ENCODE data around the gene MBL2. TPM values are rescaled to one million over a fixed set of nuclear protein-coding genes. Genes with fewer than 3 reads are reported as not detected.

The MBL2 gene
- polyA plus RNA-seq, 1 of the 3 experiments (the other 2 are of a cell fraction), result not detected

- Histone ChIP-seq H3K9me3 (no peaks in the 10 kb centered on the region), H3K4me2 (no peak overlapping the region), H3K9ac (no peak overlapping the region), H2AFZ (ENCODE audit: low read depth) (no peak overlapping the region), H3K4me3 (ENCODE audit: low read depth in 2 of 2, low read length in 1 of 2) (no peak overlapping the region; a peak in 1 of 4 replicates), H3K79me2 (ENCODE audit: insufficient read depth) (no peaks in the 10 kb centered on the region), H3K27ac (ENCODE audit: low read depth in 2 of 2, low read length in 1 of 2) (no peak overlapping the region; a peak in 1 of 4 replicates), H3K36me3 (replicated peaks in 1 of 2; ENCODE audit: control insufficient read depth in 1 of 2, insufficient read depth in 2 of 2, low read length in 1 of 2) (no peaks in the 10 kb centered on the region), H3F3A (replicated peaks; ENCODE audit: insufficient read depth) (no peaks in the 10 kb centered on the region), H3K27me3 (ENCODE audit: insufficient read depth) (no peaks in the 10 kb centered on the region), H4K20me1 (ENCODE audit: insufficient read depth) (no peaks in the 10 kb centered on the region), H3K9me2 (no peaks in the 10 kb centered on the region), H3K4me1 (ENCODE audit: control insufficient read depth in 1 of 2, insufficient read depth in 2 of 2, low read depth in 1 of 2, low read length in 1 of 2) (peaks cover 0 to 6% of the 10 kb centered on the region in 2 experiments; a peak in 1 of 4 replicates)
- ChIA-PET POLR2A (no interaction called here), CTCF (interaction anchor here (0.7 to 2.4 kb wide), 14 partner anchors 8 to 444 kb away, joined by 3 to 18 read pairs (median 4); no protein-coding TSS in a partner anchor)
- DNase-seq, result peak; percentile 44
- WGBS (ENCODE audit: low lambda C conversion rate), result 29% methylated on average over 5 of the region's 5 CpGs
- TF ChIP-seq SMC3 (IDR thresholded peaks at IDR 0.05; ENCODE audit: low read depth, low read length) (peak; percentile 46), RAD21 (IDR thresholded peaks at IDR 0.05; ENCODE audit: low read length) (peak; percentile 49), CTCF (IDR thresholded peaks at IDR 0.05) (peak; percentile 83), FOXM1 (IDR thresholded peaks at IDR 0.05; ENCODE audit: low read depth) (no peak)
These were observed 31.5 kb downstream of the MBL2 start for GRCh38 chr10:52740913-52741675.

GRCh38 chr10:52740155-52740549 lies 32.4 kb downstream of the MBL2 start:
- no peak overlapping the region for H3K4me2 ChIP-seq
- no peaks in the 10 kb centered on the region for H3K79me2 ChIP-seq (ENCODE audit: insufficient read depth)
- H4K20me1 ChIP-seq (ENCODE audit: insufficient read depth), result no peaks in the 10 kb centered on the region
- no peak overlapping the region; a peak in 1 of 4 replicates for H3K27ac ChIP-seq (ENCODE audit: low read depth in 2 of 2, low read length in 1 of 2)
- no peak for DNase-seq
- no peaks in the 10 kb centered on the region for H3F3A ChIP-seq (replicated peaks; ENCODE audit: insufficient read depth)
- no peaks in the 10 kb centered on the region for H3K27me3 ChIP-seq (ENCODE audit: insufficient read depth)
- H3K9me2 ChIP-seq, result no peaks in the 10 kb centered on the region
- no peaks in the 10 kb centered on the region for H3K36me3 ChIP-seq (replicated peaks in 1 of 2; ENCODE audit: control insufficient read depth in 1 of 2, insufficient read depth in 2 of 2, low read length in 1 of 2)
- ChIA-PET POLR2A (no interaction called here), CTCF (interaction anchor here (0.8 to 2.4 kb wide), 12 partner anchors 9 to 432 kb away, joined by 3 to 18 read pairs (median 4); partner anchors contain the start of gene MBL2)
- H3K9me3 ChIP-seq, result no peaks in the 10 kb centered on the region
- H3K4me1 ChIP-seq (ENCODE audit: control insufficient read depth in 1 of 2, insufficient read depth in 2 of 2, low read depth in 1 of 2, low read length in 1 of 2), result peaks cover 0 to 6% of the 10 kb centered on the region in 2 experiments; a peak in 1 of 4 replicates
- TF ChIP-seq TAF1 (IDR thresholded peaks at IDR 0.05; ENCODE audit: borderline replicate concordance, low read depth, low read length) (no peak), ELF1 (IDR thresholded peaks at IDR 0.05) (no peak), SMC3 (IDR thresholded peaks at IDR 0.05; ENCODE audit: low read depth, low read length) (no peak), RXRA (IDR thresholded peaks at IDR 0.05; ENCODE audit: borderline replicate concordance, low read depth) (no peak)
- WGBS (ENCODE audit: low lambda C conversion rate), result 100% methylated on average over 1 of the region's 1 CpG
- H3K9ac ChIP-seq, result no peak overlapping the region
- H2AFZ ChIP-seq (ENCODE audit: low read depth), result no peak overlapping the region
- no peak overlapping the region for H3K4me3 ChIP-seq (ENCODE audit: low read depth in 2 of 2, low read length in 1 of 2)

Measured in SK-N-SH (cell line).